Neuronal stem cell (in vitro differentiated cells): ENCODE results near the gene TOPORS. TPM values are rescaled to one million over a fixed set of nuclear protein-coding genes. Genes with fewer than 3 reads are reported as not detected.
"Not testable (repeated sequence)": the region's sequence is repeated elsewhere in the genome, so short reads cannot be mapped to it uniquely, and the experiment has no call there.

Source experiments
- DNase-seq: peaks from one replicate; pipeline ENCODE4 v3.0.0-alpha.2; 2013; ENCODE audit warnings: low spot score
- H2AFZ ChIP-seq: one replicate; pipeline ENCODE4 v1.6.1; 2013; ENCODE audit warnings: mild to moderate bottlenecking, low read length, inconsistent platforms
- H2AK5ac ChIP-seq: 2 replicates; pipeline ENCODE4 v1.6.1; 2013; ENCODE audit warnings: low read depth, mild to moderate bottlenecking, inconsistent platforms, low read length, moderate library complexity, mixed read lengths
- H2BK120ac ChIP-seq: 2 replicates; pipeline ENCODE4 v1.6.1; 2013; ENCODE audit warnings: low read depth, mild to moderate bottlenecking, inconsistent platforms, low read length, moderate library complexity, mixed read lengths
- H2BK12ac ChIP-seq: one replicate; pipeline ENCODE4 v1.6.1; 2013; ENCODE audit warnings: low read length, inconsistent platforms
- H2BK15ac ChIP-seq: 2 replicates; pipeline ENCODE4 v1.6.1; 2013; ENCODE audit warnings: mild to moderate bottlenecking, low read length, inconsistent platforms, mixed read lengths
- H2BK5ac ChIP-seq: one replicate; pipeline ENCODE4 v1.6.1; 2013; ENCODE audit warnings: inconsistent platforms, mild to moderate bottlenecking, low read length, moderate library complexity
- H3K14ac ChIP-seq: one replicate; pipeline ENCODE4 v1.6.1; 2013; ENCODE audit warnings: low read length, inconsistent platforms
- H3K18ac ChIP-seq: 2 replicates; pipeline ENCODE4 v1.6.1; 2013; ENCODE audit warnings: low read length, inconsistent platforms
- H3K23ac ChIP-seq: 2 replicates; pipeline ENCODE4 v1.6.1; 2013; ENCODE audit warnings: low read depth, mild to moderate bottlenecking, mixed read lengths, low read length, inconsistent platforms; ENCODE audit not compliant: poor library complexity
- H3K27ac ChIP-seq: replicated peaks from 3 replicates; pipeline ENCODE4 v1.5.1; 2013; ENCODE audit warnings: low read length, inconsistent platforms
- H3K27me3 ChIP-seq, 3 experiments: 2 replicates each; pipeline ENCODE4 v1.6.1; 2013; ENCODE audit warnings: low read length in 3 of 3, mild to moderate bottlenecking in 2 of 3, inconsistent platforms in 1 of 3, low read depth in 1 of 3, mixed read lengths in 1 of 3, moderate library complexity in 1 of 3; ENCODE audit not compliant: control insufficient read depth in 3 of 3, insufficient read depth in 3 of 3
- H3K36me3 ChIP-seq, 2 donors: replicated peaks in 1 of 2; 2 replicates each; pipeline ENCODE4 v1.6.1; 2013; ENCODE audit warnings: low read length in 2 of 2; ENCODE audit not compliant: control insufficient read depth in 2 of 2, insufficient read depth in 2 of 2
- H3K4ac ChIP-seq: 2 replicates; pipeline ENCODE4 v1.6.1; 2013; ENCODE audit warnings: inconsistent platforms, mild to moderate bottlenecking, low read length, moderate library complexity
- H3K4me1 ChIP-seq, 2 donors: 1 replicate in 1 of 2; 2 replicates in 1 of 2; pipeline ENCODE4 v1.6.1; 2013; ENCODE audit warnings: low read length in 2 of 2, low read depth in 1 of 2; ENCODE audit not compliant: control insufficient read depth in 2 of 2, insufficient read depth in 1 of 2
- H3K4me2 ChIP-seq: one replicate; pipeline ENCODE4 v1.6.1; 2013; ENCODE audit warnings: mild to moderate bottlenecking, low read length, inconsistent platforms; ENCODE audit not compliant: insufficient read depth, poor library complexity, severe bottlenecking
- H3K4me3 ChIP-seq, 2 donors: 2 replicates each; pipeline ENCODE4 v1.5.1; 2013; ENCODE audit warnings: low read length in 2 of 2, mild to moderate bottlenecking in 2 of 2, inconsistent platforms in 1 of 2, moderate library complexity in 1 of 2
- H3K79me1 ChIP-seq: one replicate; pipeline ENCODE4 v1.6.1; 2013; ENCODE audit warnings: low read depth, mild to moderate bottlenecking, inconsistent platforms, low read length, moderate library complexity
- H3K9ac ChIP-seq: one replicate; pipeline ENCODE4 v1.6.1; 2013; ENCODE audit warnings: mild to moderate bottlenecking, low read depth, low read length, inconsistent platforms; ENCODE audit not compliant: poor library complexity
- H3K9me3 ChIP-seq, 2 donors: replicated peaks in 1 of 2; 2 replicates each; pipeline versions ENCODE3 to v1.6.1; 2013; ENCODE audit warnings: low read length in 2 of 2, mild to moderate bottlenecking in 2 of 2, inconsistent platforms in 1 of 2, low read depth in 1 of 2, mixed read lengths in 1 of 2, moderate library complexity in 1 of 2; ENCODE audit not compliant: control insufficient read depth in 2 of 2, insufficient read depth in 1 of 2
- H4K8ac ChIP-seq: one replicate; pipeline ENCODE4 v1.6.1; 2013; ENCODE audit warnings: low read depth, mild to moderate bottlenecking, inconsistent platforms, low read length, moderate library complexity
- H4K91ac ChIP-seq: one replicate; pipeline ENCODE4 v1.6.1; 2013; ENCODE audit warnings: low read length, low read depth, mild to moderate bottlenecking, inconsistent platforms; ENCODE audit not compliant: poor library complexity
- WGBS, 2 donors: extraction: QIAGEN DNeasy Blood & Tissue Kit; methylation state at CpG; one replicate each; pipeline ENCODE4 v1.1.7; 2013; ENCODE audit warnings: missing lambda C conversion rate in 2 of 2, mixed read lengths in 1 of 2; ENCODE audit not compliant: insufficient read length in 2 of 2, insufficient replicate concordance in 1 of 2; ENCODE audit errors: extremely low coverage in 2 of 2; 5-methylcytosine and 5-hydroxymethylcytosine counted together
- polyA plus RNA-seq, 2 experiments: library from polyadenylated mRNA; stranded (reverse); fragments of 200-250 nt; gene quantifications; one replicate each; pipeline ENCODE4 v1.2.3, GENCODE V29; 2013

The TOPORS gene
- 23.3 TPM for polyA plus RNA-seq (2013, experiment 1 of 2)
- polyA plus RNA-seq (2013, experiment 2 of 2): 24.5 TPM

GRCh38 chr9:32552172-32552872 lies at the start of gene TOPORS, which contains the start of gene SMIM27:
TSS of gene TOPORS (minus strand) at chr9:32552586. CDS start at chr9:32552436, 150 bp downstream.
TSS of gene SMIM27 (plus strand) at chr9:32552327. CDS start at chr9:32552435, 108 bp downstream.
- WGBS, 2 donors: no CpG with 5 or more reads among the region's 46 CpGs
- peaks cover 2% of the 10 kb centered on the region for H3K79me1 ChIP-seq

DNA sequence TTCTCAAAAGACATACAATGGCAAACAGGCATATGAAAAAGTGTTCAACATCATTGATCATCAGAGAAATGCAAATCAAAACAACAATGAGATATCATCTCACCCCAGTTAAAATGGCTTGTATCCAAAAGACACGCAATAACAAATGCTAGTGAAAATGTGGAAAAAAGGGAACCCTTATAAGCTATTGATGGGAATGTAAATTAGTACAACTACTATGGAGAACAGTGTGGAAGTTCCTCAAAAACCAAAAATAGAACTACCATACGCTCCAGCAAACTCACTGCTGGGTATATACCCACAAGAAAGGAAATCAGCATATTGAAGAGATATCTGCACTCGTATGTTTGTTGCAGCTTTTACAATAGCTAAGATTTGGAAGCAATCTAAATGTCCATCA lies 46.6 kb upstream of the TOPORS start:
- WGBS, 2 donors: no CpG with 5 or more reads among the region's 3 CpGs
- not testable (repeated sequence) for H3K9me3 ChIP-seq, H3K4me1 ChIP-seq

More at GRCh38 chr9:32552172-32552872, at the start of gene TOPORS, which contains the start of gene SMIM27:
- Histone ChIP-seq H3K4me1 (peaks cover 2% of the 10 kb centered on the region in 2 donors), H3K27me3 (no peaks in the 10 kb centered on the region), H3K27ac (peak within 1 kb of the TSS; percentile 86), H3K23ac (peak within 1 kb of the TSS; percentile 52), H3K4me3 (peak within 1 kb of the TSS; percentile 66 to 98), H2BK5ac (peak within 1 kb of the TSS; percentile 44), H3K4me2 (peak within 1 kb of the TSS; percentile 82), H3K9me3 (peaks cover 0 to 5% of the 10 kb centered on the region in 2 donors), H4K8ac (no peak within 1 kb of the TSS), H2BK120ac (no peak within 1 kb of the TSS), H2BK15ac (no peak within 1 kb of the TSS), H4K91ac (no peak within 1 kb of the TSS), H2BK12ac (no peak within 1 kb of the TSS), H3K14ac (no peak within 1 kb of the TSS), H3K18ac (peak within 1 kb of the TSS; percentile 98), H2AFZ (peak within 1 kb of the TSS; percentile 93), H3K9ac (peak within 1 kb of the TSS; percentile 76), H2AK5ac (no peak within 1 kb of the TSS), H3K36me3 (peaks cover 5 to 34% of the 10 kb centered on the region in 2 donors), H3K4ac (no peak within 1 kb of the TSS)
- DNase-seq: peak; percentile 78

DNA sequence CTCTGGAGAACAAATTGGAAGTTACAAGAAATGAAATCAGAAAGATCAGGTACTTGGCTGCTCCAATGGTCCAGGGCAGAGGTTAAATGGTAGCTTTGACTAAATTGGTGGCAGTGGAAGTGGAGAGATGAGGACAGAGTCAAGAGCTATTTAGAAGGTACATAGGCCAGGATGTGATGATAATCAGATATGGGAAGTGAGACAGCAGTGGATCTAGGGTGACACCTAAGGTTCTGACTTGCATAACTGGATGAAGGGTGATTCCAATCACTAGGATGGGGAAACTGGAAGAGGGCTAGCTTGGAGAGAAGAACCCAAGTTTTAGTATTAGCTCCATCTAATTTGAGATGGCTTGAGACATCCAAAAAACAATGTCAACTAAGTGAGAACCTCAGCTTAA lies 44.5 kb upstream of the TOPORS start:
- Histone ChIP-seq H3K23ac (no peak overlapping the region), H3K18ac (no peak overlapping the region), H4K91ac (no peak overlapping the region), H2BK12ac (no peak overlapping the region), H3K4me1 (no peaks in the 10 kb centered on the region), H3K27ac (no peak overlapping the region), H3K4me3 (no peak overlapping the region), H3K9ac (no peak overlapping the region), H3K9me3 (no peaks in the 10 kb centered on the region), H3K79me1 (no peaks in the 10 kb centered on the region), H3K36me3 (no peaks in the 10 kb centered on the region), H2AK5ac (no peak overlapping the region), H2BK120ac (no peak overlapping the region), H4K8ac (no peak overlapping the region), H3K4ac (no peak overlapping the region), H3K27me3 (no peaks in the 10 kb centered on the region), H2BK15ac (no peak overlapping the region), H2BK5ac (no peak overlapping the region), H3K4me2 (no peak overlapping the region), H3K14ac (no peak overlapping the region), H2AFZ (no peak overlapping the region)
- no peak for DNase-seq

More for the DNA sequence above, 46.6 kb upstream of the TOPORS start:
- not testable (repeated sequence) for H2BK120ac ChIP-seq, H3K9ac ChIP-seq, H3K18ac ChIP-seq, H4K8ac ChIP-seq, H3K4me3 ChIP-seq, DNase-seq, H2BK12ac ChIP-seq, H3K79me1 ChIP-seq, H3K36me3 ChIP-seq, H3K4me2 ChIP-seq, H3K14ac ChIP-seq, H2BK5ac ChIP-seq, H2AK5ac ChIP-seq, H2AFZ ChIP-seq, H2BK15ac ChIP-seq, H3K27ac ChIP-seq, H4K91ac ChIP-seq, H3K23ac ChIP-seq, H3K27me3 ChIP-seq, H3K4ac ChIP-seq

DNA sequence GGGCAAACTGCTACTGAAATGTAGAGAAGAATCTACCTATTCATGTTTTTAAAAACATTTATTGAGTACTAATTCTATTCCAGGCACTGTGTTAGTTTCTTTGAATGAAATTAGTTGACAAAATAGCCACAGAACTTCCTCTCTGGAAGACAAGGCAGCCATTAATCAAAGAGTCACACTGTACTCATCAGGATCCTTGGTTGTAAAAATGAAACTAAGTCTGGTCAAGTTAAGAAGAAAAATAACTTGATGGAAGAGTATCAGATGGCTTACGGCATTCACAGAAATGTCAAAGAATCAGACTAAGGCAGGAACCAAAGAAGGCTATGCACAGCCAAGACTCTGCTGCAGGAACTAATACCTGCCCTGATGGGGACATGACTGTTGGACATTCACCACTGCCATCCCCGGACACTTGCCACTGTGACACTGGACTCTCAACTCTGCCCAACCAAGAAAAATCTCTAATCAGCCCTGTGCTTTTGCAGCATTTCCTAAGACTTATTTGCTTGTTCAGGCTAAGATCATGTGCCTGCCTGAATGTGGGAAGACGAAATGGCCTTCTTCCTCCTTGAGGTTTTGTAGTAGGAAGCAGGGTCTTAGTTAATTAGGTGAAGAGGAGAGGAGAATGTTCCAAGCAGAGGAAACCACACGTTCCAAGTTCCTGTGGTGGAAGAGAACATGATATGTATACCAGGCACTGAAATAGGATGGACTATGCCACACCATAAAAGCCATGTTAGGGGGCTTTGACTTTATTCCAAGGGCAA lies 43.9 kb upstream of the TOPORS start:
- Histone ChIP-seq H3K79me1 (no peaks in the 10 kb centered on the region), H3K27me3 (no peaks in the 10 kb centered on the region), H4K8ac (no peak overlapping the region), H3K4me3 (no peak overlapping the region), H3K14ac (no peak overlapping the region), H3K4me2 (no peak overlapping the region), H3K27ac (no peak overlapping the region), H3K4ac (no peak overlapping the region), H2BK120ac (no peak overlapping the region), H4K91ac (no peak overlapping the region), H2BK12ac (no peak overlapping the region), H3K9me3 (no peaks in the 10 kb centered on the region), H2AFZ (no peak overlapping the region), H3K36me3 (no peaks in the 10 kb centered on the region), H3K18ac (no peak overlapping the region), H2BK5ac (no peak overlapping the region), H2BK15ac (no peak overlapping the region), H3K9ac (no peak overlapping the region), H3K23ac (no peak overlapping the region), H2AK5ac (no peak overlapping the region), H3K4me1 (no peaks in the 10 kb centered on the region)
- no peak for DNase-seq
- no CpG with 5 or more reads among the region's 4 CpGs for WGBS, 2 donors
